ENCODE measurements around the gene PLPP4.
A peak's percentile ranks its signal among the peaks of the same experiment; 100 is the strongest.

The PLPP4 gene

DNA sequence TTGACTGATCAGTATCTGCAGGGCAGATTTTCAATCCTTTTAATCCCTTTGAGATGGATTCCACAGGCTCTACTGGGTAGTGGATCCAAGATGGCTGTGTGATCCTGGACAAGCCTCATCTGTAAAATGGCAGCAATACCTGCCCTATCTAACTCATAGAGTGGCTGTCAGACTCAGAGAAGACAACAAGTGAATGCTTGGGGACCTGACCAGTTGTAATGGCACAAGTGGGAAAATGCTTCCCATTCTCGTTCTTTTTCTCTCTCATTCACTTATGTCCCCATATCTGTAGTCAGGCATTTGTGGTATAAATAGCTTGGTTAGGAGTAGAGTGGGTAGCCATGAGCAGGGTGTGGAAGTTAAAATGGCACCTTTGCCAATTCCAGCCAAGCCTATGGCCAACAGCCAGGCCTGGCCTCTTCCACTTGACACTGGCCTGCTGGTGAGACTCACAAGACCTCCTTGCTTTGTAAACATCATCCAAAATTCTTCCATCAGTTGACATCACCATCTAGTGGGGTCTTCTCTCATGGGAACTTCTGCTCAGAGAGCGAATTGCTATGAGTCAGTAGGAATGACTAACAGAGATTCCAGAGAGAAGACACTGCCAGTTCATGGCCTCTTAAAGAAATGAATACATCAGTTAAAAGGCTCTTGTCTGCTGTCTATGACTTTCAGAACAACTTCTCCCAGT is 150.1 kb downstream of the PLPP4 start:
- no peak for DNase-seq

DNA sequence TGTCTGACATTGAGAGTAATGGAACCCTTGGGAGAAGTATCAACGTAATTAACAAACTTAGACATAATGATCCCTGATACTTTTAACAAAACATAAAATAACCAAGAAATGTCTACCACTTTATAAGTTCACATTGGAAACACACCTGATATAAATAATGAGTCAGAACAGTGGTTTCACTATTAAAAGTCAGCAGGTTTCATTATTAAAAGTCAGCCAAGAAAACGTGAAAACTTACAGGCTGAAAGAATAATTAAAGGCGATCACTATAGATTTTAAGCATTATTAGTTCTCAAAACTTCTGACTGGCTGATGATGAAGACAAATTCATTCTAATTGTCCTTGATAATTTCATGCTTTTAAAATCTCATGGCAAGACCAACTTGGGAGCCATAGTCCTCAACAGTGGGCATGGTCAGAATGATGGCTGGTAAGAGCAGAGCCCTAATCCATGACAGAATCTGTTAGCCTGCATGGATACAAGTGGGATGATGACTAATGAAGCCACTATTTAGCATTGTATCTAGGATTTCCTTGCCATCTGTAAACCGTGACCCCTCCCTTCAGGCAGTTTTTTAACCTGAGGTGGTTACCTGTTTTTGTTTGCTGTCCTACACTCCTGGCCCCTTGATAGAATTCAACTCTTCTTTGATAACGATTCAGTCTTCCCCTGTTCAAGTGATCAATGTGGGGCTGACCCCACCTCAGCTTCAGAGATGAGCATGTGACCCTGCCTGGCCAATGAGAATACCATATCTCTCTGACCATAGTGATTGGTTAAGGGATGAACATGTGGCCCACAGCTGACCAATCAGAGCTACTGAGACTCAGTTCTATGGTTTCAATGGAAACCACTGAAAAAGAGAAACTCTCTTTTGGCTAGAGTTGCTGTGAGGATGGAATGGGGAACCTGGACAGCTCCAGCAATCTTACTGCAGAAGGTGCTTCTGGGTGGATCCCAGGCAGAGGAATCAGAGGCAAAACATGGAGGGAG is 151.0 kb downstream of the PLPP4 start:
- no peak for DNase-seq

DNA sequence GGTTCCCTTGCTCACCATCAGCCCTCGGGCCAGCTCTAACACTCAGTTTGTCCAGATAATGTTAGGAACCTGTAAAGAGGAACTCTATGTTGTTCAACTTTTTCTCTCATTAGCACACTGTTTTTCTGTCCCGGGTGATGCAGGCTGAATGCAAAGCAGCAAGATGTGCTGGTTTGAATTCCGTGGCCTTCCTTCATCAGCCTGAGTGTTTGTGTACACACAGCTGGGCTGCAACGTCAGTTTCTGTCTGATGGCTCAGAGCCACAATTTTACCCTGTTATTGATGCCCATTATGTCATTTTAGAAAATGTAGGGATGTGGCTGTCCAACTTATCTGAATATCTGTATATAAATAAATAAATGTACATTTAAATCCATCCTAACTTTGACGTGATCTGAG is 152.0 kb downstream of the PLPP4 start:
- DNase-seq = peak in 10 of 58 donors; percentile 3 to 36 (median 15)

DNA sequence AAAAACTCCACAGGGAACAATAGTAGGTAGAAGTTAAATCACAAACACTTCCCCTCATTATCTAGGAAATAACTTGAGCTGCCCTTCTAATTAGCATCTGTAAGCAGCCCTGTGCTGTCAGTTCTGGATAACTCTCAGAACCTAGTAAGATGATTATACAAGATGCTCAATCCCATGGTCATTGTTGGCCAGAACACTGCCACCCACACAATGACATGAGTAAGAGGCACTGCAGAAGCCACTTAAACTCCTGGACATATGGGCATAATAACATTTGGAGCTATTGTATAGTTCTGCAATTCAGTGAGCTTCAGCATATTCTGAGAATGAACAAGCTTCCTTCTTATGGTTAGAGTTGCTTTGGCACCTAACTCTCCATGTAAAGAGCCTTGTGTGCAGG is 153.8 kb downstream of the PLPP4 start:
- no peak for DNase-seq

DNA sequence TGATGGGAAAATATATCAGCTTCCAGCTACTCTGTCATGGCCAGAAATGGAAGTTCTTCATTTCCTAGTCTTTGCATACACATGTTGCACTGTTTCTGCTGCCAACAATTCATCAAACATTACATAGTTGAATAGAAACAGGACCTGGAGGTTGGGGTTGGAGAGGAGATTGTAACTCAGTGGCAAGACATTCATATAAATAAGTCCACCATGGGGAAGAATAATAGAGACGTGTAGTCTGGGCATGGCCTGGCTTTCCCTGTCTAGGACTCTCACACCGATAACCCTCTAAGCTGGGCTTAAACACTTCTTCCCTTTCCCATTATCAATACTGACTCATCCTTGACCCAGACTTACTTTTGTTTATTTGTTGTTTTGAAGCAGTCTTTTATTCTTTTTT is 155.7 kb downstream of the PLPP4 start:
- no peak for DNase-seq

DNA sequence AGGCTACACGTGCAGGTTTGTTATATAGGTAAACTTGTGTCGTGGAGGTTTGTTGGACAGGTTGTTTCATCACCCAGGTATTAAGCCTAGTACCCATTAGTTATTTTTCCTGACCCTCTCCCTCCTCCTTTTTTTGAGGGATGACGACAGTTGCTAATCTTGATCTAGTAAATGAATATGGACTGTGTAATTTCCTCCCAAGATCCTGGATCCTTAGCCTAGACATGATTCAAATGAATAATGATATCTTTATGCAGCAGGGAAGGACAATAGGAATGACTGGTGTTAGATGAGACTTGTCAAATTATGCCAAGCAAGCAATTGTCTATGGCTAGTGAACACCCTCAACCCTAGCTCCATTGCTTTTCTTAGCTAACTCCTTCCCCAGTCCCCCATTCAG is 156.2 kb downstream of the PLPP4 start:
- no peak for DNase-seq

DNA sequence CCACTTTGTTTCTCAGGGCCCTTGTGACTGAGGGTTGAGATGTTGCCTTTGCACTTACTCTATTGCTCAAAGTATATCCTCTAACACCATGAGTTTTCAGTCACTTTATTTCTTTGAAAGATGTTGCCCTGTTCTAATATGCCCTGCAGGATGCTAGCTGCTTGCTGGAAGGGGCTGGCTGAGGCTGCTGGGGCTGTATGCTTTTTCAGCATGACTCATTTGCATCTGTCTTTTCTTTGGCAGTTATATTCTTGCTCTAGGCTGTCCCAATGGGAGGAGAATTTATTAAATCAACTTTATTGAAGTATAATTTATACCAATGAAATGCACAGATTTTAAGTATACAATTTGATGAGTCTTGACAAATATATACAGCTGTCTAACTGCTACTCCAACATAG is 157.7 kb downstream of the PLPP4 start:
- no peak for DNase-seq

DNA sequence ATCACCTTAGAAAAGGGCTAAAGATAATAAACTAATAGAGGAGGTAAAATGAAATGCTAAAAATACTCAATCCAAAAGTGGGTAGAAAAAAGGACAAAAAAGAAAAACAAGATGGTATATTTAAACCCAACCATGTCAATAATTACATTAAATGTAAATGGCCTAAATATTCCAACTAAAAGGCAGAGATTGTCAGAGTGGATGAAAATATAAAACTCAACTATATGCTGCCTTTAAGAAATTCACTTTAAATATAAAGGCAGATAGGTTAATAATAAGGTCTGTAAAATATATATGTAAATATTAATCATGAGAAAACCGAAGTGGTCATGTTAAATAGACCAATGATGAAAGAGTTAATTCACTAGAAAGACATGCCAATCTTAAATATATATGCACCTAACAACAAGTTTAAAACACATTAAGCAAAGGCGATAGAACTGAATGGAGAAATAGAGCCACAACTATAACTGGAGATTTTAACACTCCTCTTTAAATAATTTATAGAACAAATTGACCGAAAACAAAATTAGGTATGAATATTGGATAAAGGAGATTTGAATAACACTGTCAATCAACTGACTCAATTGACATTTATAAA is 159.4 kb downstream of the PLPP4 start:
- DNase-seq = no peak

DNA sequence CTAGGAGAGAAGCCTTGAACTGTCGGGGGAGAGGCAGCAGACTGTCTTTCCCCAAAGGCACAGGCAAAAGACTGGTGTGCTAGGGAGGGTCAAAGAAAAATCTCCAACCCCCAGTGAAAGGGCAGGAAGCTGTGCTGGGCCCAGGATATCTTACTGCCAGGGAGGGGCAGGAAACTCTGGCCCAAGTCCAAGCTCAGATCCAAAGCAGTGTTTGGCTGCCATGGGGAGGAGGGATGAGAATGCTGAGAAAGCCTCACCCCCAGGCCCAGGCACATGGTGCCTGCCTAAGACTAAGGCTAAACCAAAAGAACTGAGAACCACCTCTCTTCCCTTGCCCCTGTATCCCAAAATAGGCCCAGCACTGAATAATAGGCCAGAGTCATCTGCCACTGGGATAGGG is 171.2 kb downstream of the PLPP4 start:
- no peak for DNase-seq

DNA sequence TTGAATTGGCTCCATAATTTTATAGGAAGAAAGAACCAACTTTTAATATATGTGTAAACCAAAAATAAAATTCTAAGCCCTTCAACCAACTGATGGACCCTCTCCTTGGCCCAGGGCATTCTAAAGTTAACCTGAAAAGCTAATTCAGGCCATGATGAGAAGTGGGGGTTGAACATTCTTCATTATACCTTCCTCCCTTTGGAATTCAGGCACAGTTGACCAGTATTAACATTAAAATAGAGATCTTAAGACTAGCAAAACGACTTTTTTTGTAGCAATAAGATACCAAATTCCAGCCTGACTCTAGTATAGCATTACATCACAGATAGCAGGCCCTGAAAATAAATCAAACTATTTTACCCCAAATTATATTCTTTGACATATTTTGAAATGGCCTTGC is 173.2 kb downstream of the PLPP4 start:
- no peak for DNase-seq

DNA sequence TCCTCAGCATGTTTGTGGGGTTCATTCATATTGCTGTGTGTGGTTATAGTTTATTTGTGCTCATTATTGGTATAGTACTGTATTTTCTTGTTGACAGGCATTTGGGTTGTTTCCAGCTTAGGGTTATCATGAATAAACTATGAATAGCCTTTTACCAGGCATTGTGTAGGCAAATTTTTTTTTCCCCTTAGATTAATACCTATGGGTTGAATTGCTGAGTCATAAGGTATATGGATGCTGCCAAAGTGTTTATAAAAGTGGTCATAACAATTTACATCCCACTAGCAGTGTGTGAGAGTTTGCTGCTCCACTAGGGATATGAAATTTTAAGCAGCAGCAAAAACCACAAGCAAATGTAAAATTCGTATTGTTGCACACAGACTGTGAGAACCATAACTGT is 175.0 kb downstream of the PLPP4 start:
- DNase-seq = no peak

DNA sequence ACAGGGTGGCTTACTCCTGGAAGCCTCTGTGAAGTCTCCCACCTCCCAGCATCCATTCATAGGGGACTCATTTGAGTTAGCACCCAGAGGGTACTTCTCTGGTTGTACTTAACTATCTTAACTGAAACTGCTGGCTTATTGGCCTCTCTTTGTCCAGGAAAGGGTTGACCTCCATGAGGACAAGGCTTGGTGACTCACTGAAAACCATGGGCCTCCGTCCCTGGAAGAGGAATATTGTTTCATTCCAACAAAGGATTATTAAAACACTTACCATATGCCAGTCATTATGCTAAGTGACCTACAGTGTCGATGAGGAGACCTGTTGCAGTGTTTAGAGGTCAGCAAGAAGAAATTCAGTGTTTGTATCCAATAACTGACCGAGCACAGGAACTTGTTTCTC is 175.9 kb downstream of the PLPP4 start:
- DNase-seq = no peak

DNA sequence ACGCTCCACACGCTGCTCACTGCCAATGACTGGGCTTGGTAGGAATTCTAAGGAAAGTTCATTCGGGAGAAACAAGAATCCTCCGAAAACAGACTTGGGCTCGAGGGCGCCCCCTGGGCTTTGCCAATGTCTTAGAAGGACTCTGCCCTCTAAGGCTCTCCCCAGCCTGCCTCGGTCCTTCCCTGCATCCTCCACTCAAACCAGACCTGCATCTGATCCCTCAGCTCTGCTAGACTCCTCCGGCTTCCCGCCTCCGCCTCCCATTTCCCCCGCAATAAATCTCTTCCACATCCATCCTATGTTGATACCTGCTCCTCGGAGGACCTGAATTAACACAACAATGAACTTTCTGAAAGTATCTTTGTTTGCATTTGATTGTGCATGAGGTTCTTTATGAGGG is 177.6 kb downstream of the PLPP4 start:
- DNase-seq = no peak
